Keratinocyte (primary cell): Measurements from ENCODE around the gene RCAN3. TPM values are rescaled to one million over a fixed set of nuclear protein-coding genes. Genes with fewer than 3 reads are reported as not detected.

Experiments
- DNase-seq: peaks from one replicate; pipeline ENCODE4 v3.0.0-alpha.2; 2011; ENCODE audit warnings: low read depth, missing footprints, low spot score
- FAIRE-seq: peaks from 2 replicates; lab custom pipeline; 2011; peaks lifted over from hg19 to GRCh38; lab: Jason Lieb, UNC
- H2AFZ ChIP-seq: 2 replicates; pipeline ENCODE4 v1.6.0; 2012; ENCODE audit warnings: low read length, control low read depth, inconsistent platforms; ENCODE audit not compliant: control insufficient read depth
- H3K27ac ChIP-seq: 2 replicates; pipeline ENCODE4 v1.5.1; 2011; ENCODE audit warnings: low read length; ENCODE audit not compliant: control insufficient read depth, insufficient read depth
- H3K27me3 ChIP-seq: 3 replicates; pipeline ENCODE4 v1.6.0; 2011; ENCODE audit warnings: low read length; ENCODE audit not compliant: control insufficient read depth, insufficient read depth; ENCODE audit errors: extremely low read depth
- H3K36me3 ChIP-seq, 2 experiments: 2 replicates in 1 of 2; 3 replicates in 1 of 2; pipeline ENCODE4 v1.5.1; 2011; ENCODE audit warnings: low read length in 2 of 2, mild to moderate bottlenecking in 1 of 2; ENCODE audit not compliant: control insufficient read depth in 2 of 2, insufficient read depth in 2 of 2; ENCODE audit errors: extremely low read depth in 1 of 2
- H3K4me1 ChIP-seq: 3 replicates; pipeline ENCODE4 v1.5.1; 2011; ENCODE audit warnings: low read length; ENCODE audit not compliant: control insufficient read depth, insufficient read depth; ENCODE audit errors: extremely low read depth
- H3K4me2 ChIP-seq: 3 replicates; pipeline ENCODE4 v1.6.0; 2011; ENCODE audit warnings: low read depth, low read length; ENCODE audit not compliant: control insufficient read depth, insufficient read depth; ENCODE audit errors: extremely low read depth
- H3K4me3 ChIP-seq, 3 experiments: fragments of 200-600 bp in 1 of 3; sonication (generic) in 1 of 3; 2 replicates in 2 of 3; 3 replicates in 1 of 3; pipeline ENCODE4 v1.5.1; 2011 to 2016; ENCODE audit warnings: low read length in 3 of 3, mild to moderate bottlenecking in 3 of 3, control low read depth in 2 of 3, inconsistent platforms in 1 of 3, low read depth in 1 of 3, mixed read lengths in 1 of 3, mixed run types in 1 of 3, moderate library complexity in 1 of 3; ENCODE audit not compliant: control insufficient read depth in 2 of 3, insufficient read depth in 2 of 3; ENCODE audit errors: extremely low read depth in 1 of 3
- H3K79me2 ChIP-seq: 2 replicates; pipeline ENCODE4 v1.6.0; 2012; ENCODE audit warnings: low read length; ENCODE audit not compliant: control insufficient read depth, insufficient read depth
- H3K9ac ChIP-seq: 3 replicates; pipeline ENCODE4 v1.6.0; 2011; ENCODE audit warnings: low read length; ENCODE audit not compliant: control insufficient read depth, insufficient read depth; ENCODE audit errors: extremely low read depth
- H3K9me1 ChIP-seq: 3 replicates; pipeline ENCODE4 v1.6.0; 2011; ENCODE audit warnings: low read length; ENCODE audit not compliant: control insufficient read depth, insufficient read depth; ENCODE audit errors: extremely low read depth
- H3K9me3 ChIP-seq: 2 replicates; pipeline ENCODE4 v1.5.1; 2012; ENCODE audit warnings: low read depth, low read length; ENCODE audit not compliant: control insufficient read depth
- H4K20me1 ChIP-seq: 3 replicates; pipeline ENCODE4 v1.6.0; 2011; ENCODE audit warnings: low read length; ENCODE audit not compliant: control insufficient read depth, insufficient read depth; ENCODE audit errors: extremely low read depth
- EZH2 ChIP-seq: IDR thresholded peaks from one replicate; pipeline ENCODE4 v1.6.1; 2012; ENCODE audit warnings: inconsistent platforms, mild to moderate bottlenecking, low read length, moderate library complexity
- dilution Hi-C: fragments of 300-500 bp; cut with MboI; formaldehyde crosslinking; loops from one replicate; pipeline ENCODE4 v1.7.0; 2020; ENCODE audit warnings: low sequenced_read_pairs; ENCODE audit not compliant: extremely low pct_ligation_motif_present
- polyA plus RNA-seq, 5 experiments: library from polyadenylated mRNA; depleted of rRNA in 3 of 5; stranded (reverse) in 3 of 5; stranded (forward) in 1 of 5; unstranded in 1 of 5; fragments of >200 nt; gene quantifications; 1 replicate in 1 of 5; 2 replicates in 3 of 5; 3 replicates in 1 of 5; pipeline versions ENCODE4 v1.2.1 to v1.2.3, GENCODE V29; 2011 to 2012; ENCODE audit warnings: missing spikeins in 2 of 5, low read depth in 1 of 5, low replicate concordance in 1 of 5
- TF ChIP-seq, protein P1 (sequence below), 3 experiments: IDR thresholded peaks in 1 of 3; conservative IDR thresholded peaks in 1 of 3; optimal IDR thresholded peaks in 1 of 3; 2 replicates in 2 of 3; 3 replicates in 1 of 3; pipeline versions ENCODE3 to v1.5.1; 2011; ENCODE audit warnings: low read length in 3 of 3, mild to moderate bottlenecking in 3 of 3, moderate library complexity in 2 of 3, control low read depth in 1 of 3, inconsistent platforms in 1 of 3; ENCODE audit not compliant: insufficient read depth in 2 of 3; ENCODE audit errors: extremely low read depth in 1 of 3

Gene RCAN3
- polyA plus RNA-seq, 1 donor (not counting 4 experiments of a cell fraction or from before 2014, with no cell fraction given), result 13.8 TPM

DNA sequence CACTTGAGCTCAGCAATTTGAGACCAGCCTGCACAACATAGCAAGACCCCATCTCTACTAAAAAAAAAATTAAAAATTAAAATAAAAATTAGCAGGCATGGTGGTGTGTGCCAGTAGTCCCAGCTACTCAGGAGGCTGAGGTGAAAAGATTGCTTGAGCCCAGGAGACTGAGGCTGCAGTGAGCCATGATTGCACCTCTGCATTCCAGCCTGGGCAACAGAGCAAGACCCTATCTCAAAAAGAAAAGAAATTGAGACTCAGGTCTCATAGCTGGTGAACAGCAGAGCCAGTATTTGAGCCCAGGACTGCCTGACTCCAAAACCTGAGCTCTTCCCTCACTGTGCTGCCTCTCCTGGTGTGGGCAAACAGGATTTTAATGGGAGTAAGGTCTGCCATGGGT, 28.4 kb upstream of the RCAN3 start:
- no peak for TF ChIP-seq EZH2
- TF ChIP-seq, protein P1, sequence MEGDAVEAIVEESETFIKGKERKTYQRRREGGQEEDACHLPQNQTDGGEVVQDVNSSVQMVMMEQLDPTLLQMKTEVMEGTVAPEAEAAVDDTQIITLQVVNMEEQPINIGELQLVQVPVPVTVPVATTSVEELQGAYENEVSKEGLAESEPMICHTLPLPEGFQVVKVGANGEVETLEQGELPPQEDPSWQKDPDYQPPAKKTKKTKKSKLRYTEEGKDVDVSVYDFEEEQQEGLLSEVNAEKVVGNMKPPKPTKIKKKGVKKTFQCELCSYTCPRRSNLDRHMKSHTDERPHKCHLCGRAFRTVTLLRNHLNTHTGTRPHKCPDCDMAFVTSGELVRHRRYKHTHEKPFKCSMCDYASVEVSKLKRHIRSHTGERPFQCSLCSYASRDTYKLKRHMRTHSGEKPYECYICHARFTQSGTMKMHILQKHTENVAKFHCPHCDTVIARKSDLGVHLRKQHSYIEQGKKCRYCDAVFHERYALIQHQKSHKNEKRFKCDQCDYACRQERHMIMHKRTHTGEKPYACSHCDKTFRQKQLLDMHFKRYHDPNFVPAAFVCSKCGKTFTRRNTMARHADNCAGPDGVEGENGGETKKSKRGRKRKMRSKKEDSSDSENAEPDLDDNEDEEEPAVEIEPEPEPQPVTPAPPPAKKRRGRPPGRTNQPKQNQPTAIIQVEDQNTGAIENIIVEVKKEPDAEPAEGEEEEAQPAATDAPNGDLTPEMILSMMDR (optimal IDR thresholded peaks at IDR 0.05 in 1 of 3, IDR thresholded peaks at IDR 0.05 in 1 of 3, conservative IDR thresholded peaks at IDR 0.05 in 1 of 3; ENCODE audit: extremely low read depth in 1 of 3, insufficient read depth in 2 of 3, low read length in 3 of 3), result no peak
- Histone ChIP-seq H3K9me1 (no peaks in the 10 kb centered on the region), H2AFZ (no peak overlapping the region), H3K4me1 (no peaks in the 10 kb centered on the region), H3K4me3 (no peak overlapping the region), H3K9me3 (no peaks in the 10 kb centered on the region), H4K20me1 (no peaks in the 10 kb centered on the region), H3K27ac (no peak overlapping the region), H3K36me3 (peaks cover 3 to 6% of the 10 kb centered on the region in 2 experiments), H3K27me3 (no peaks in the 10 kb centered on the region), H3K9ac (no peak overlapping the region), H3K4me2 (no peak overlapping the region), H3K79me2 (no peaks in the 10 kb centered on the region)
- no peak for FAIRE-seq
- dilution Hi-C loops, result no loop called here
- DNase-seq, result no peak

DNA sequence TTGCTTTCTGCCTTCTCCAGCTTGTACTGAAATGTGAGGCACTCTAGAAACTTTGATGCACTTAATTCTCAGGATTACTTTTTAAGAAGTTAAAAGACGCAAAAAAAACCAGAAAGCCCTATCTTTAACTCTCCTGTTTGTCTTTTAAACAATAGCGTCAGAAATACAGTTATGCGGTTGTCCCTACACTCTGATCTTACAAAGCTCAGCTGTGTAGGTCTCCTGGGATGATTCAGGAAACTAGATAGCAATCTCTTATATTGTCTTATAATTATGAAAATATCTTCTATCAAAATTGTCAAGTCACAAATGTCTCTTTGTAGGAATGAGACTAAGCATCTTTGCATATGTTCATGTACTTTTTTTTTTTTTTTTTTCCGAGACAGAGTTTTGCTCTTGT, 26.9 kb upstream of the RCAN3 start:
- FAIRE-seq (no peak), DNase-seq (no peak)
- Histone ChIP-seq H3K4me2 (no peak overlapping the region), H3K36me3 (peaks cover 0 to 3% of the 10 kb centered on the region in 2 experiments), H3K79me2 (no peaks in the 10 kb centered on the region), H3K9me3 (no peaks in the 10 kb centered on the region), H3K27ac (no peak overlapping the region), H3K27me3 (no peaks in the 10 kb centered on the region), H3K4me1 (no peaks in the 10 kb centered on the region), H4K20me1 (no peaks in the 10 kb centered on the region), H3K9me1 (no peaks in the 10 kb centered on the region), H3K4me3 (no peak overlapping the region), H3K9ac (no peak overlapping the region), H2AFZ (no peak overlapping the region)
- dilution Hi-C loops, result no loop called here
- TF ChIP-seq, protein P1 (optimal IDR thresholded peaks at IDR 0.05 in 1 of 3, IDR thresholded peaks at IDR 0.05 in 1 of 3, conservative IDR thresholded peaks at IDR 0.05 in 1 of 3; ENCODE audit: extremely low read depth in 1 of 3, insufficient read depth in 2 of 3, low read length in 3 of 3), result no peak
- no peak for TF ChIP-seq EZH2
